HCT116 (cell line): Measurements from ENCODE around the gene FSCN2.

Experiments used
- CTCF ChIP-seq, 3 experiments: fragments of 200-600 bp in 1 of 3; sonication (generic) in 1 of 3; IDR thresholded peaks in 2 of 3; conservative IDR thresholded peaks in 1 of 3; 2 replicates each; pipeline ENCODE4 v1.5.1; 2012 to 2017; ENCODE audit warnings: low read depth in 2 of 3, low read length in 2 of 3, antibody characterized with exemption in 1 of 3, borderline replicate concordance in 1 of 3, control low read depth in 1 of 3, mild to moderate bottlenecking in 1 of 3, mixed read lengths in 1 of 3, mixed run types in 1 of 3, moderate library complexity in 1 of 3; ENCODE audit not compliant: insufficient read depth in 1 of 3
- EZH2 ChIP-seq: fragments of 200-600 bp; sonication (generic); IDR thresholded peaks from 2 replicates; pipeline ENCODE4 v1.6.1; 2017; ENCODE audit warnings: antibody characterized with exemption, mixed run types
- MAX ChIP-seq: IDR thresholded peaks from 2 replicates; pipeline ENCODE4 v1.6.1; 2012
- POLR2A ChIP-seq: IDR thresholded peaks from 2 replicates; pipeline ENCODE4 v1.7.0; 2011; ENCODE audit warnings: borderline replicate concordance; ENCODE audit not compliant: insufficient read depth, insufficient read length; ENCODE audit errors: extremely low read depth
- POLR2AphosphoS5 ChIP-seq: IDR thresholded peaks from 2 replicates; pipeline ENCODE4 v1.6.1; 2011; ENCODE audit warnings: mild to moderate bottlenecking, low read depth, low read length, moderate library complexity
- REST ChIP-seq: IDR thresholded peaks from 2 replicates; pipeline ENCODE4 v1.6.1; 2012; ENCODE audit warnings: low read depth

GRCh38 chr17:81552244-81553017, 24.3 kb downstream of the FSCN2 start, which contains the start of gene FAAP100:
- no peak for TF ChIP-seq REST
- TF ChIP-seq CTCF (IDR thresholded peaks at IDR 0.05 in 2 of 3, conservative IDR thresholded peaks at IDR 0.05 in 1 of 3; ENCODE audit: borderline replicate concordance in 1 of 3, insufficient read depth in 1 of 3, low read depth in 2 of 3, low read length in 2 of 3): no peak
- TF ChIP-seq POLR2A: peak; percentile 86
- peak; percentile 89 for TF ChIP-seq MAX
- no peak for TF ChIP-seq EZH2
- TF ChIP-seq POLR2AphosphoS5: peak; percentile 87
